ENCODE results near the gene GPR157.

DNA sequence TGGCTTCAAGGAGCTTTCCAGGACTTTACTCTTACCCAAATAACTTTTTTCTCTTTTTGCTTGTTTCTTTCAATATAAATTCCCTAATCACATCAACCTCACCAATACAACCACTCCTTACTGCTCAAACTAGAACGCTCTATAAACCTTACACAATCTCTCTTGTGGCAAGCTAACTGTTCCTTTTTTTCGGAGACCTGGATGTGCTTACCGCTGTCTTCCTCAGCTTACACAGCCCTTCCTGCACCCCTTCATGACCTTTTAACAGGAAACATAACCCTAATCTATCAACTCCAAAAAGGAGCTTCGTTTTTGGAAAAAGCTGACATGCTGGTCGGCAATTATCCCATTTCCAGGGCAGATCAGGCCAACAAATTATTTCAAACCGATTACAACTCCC, 35.3 kb downstream of the GPR157 start:
- TF ChIP-seq EZH2phosphoT487 (IDR thresholded peaks at IDR 0.05; ENCODE audit: insufficient read depth, low read depth): no peak
- TF ChIP-seq EZH2 (IDR thresholded peaks at IDR 0.05; ENCODE audit: insufficient read depth, poor library complexity, severe bottlenecking): no peak
